ENCODE data around the gene CFAP69.

DNA sequence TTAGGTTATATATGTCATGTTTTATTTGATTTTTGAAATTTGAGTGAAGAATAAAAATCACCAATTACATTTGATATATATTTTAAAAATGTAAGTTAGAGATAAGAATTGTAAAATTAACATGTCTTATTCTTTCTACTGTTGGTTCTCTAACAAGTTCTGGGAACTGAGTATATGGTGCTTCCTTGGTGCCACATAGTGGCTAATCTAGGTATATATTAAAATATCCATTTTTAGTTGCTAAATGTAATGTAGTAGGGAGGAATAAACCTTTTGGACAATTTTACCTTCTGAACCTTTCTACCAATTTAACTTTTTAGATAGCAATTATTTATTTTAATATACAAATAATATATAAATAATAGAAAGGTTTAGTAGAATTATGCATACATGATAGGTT, 17.5 kb downstream of the CFAP69 start:
- TF ChIP-seq POLR2AphosphoS5 (IDR thresholded peaks at IDR 0.05; ENCODE audit: low read depth, low read length): no peak
- no peak for TF ChIP-seq POLR2A (IDR thresholded peaks at IDR 0.05; ENCODE audit: low read depth, low read length)

Measured in GM12891 (cell line).